H1 (cell line): Measurements from ENCODE around the gene CMPK2. TPM values are rescaled to one million over a fixed set of nuclear protein-coding genes. Genes with fewer than 3 reads are reported as not detected.

Experiments
- CTCF ChIA-PET: fragments of 300-600 bp; sonication (Branson Sonifier 250); formaldehyde crosslinking; loops from one replicate; lab custom pipeline; 2021; ENCODE audit not compliant: partially characterized antibody; lab: Charles Lee
- POLR2A ChIA-PET: fragments of 300-600 bp; sonication (Branson Sonifier 250); formaldehyde crosslinking; loops from one replicate; lab custom pipeline; 2021; ENCODE audit warnings: inconsistent platforms; ENCODE audit not compliant: partially characterized antibody; lab: Charles Lee
- DNase-seq, 2 experiments: peaks; one replicate each; pipeline versions ENCODE4 v3.0.0 to v3.0.0-alpha.2; 2010 to 2022; ENCODE audit warnings: low spot score in 2 of 2, low read depth in 1 of 2, mixed read lengths in 1 of 2
- FAIRE-seq: peaks from 2 replicates; lab custom pipeline; 2011; peaks lifted over from hg19 to GRCh38; lab: Jason Lieb, UNC
- H2AFZ ChIP-seq: 2 replicates; pipeline ENCODE4 v1.8.1; 2012; ENCODE audit warnings: low read length, inconsistent platforms
- H2AK5ac ChIP-seq: 2 replicates; pipeline ENCODE4 v1.6.1; 2013; ENCODE audit warnings: low read depth, low read length
- H2BK120ac ChIP-seq: replicated peaks from 2 replicates; pipeline ENCODE3; 2013; ENCODE audit warnings: low read depth, low read length, inconsistent platforms
- H2BK12ac ChIP-seq: 2 replicates; pipeline ENCODE4 v1.6.1; 2013; ENCODE audit warnings: low read depth, low read length
- H2BK15ac ChIP-seq: 2 replicates; pipeline ENCODE4 v1.6.1; 2013; ENCODE audit warnings: low read length
- H2BK20ac ChIP-seq: 2 replicates; pipeline ENCODE4 v1.6.1; 2013; ENCODE audit warnings: low read length
- H2BK5ac ChIP-seq: 2 replicates; pipeline ENCODE4 v1.6.1; 2013; ENCODE audit warnings: low read depth, low read length
- H3K14ac ChIP-seq: 2 replicates; pipeline ENCODE4 v1.6.1; 2013; ENCODE audit warnings: inconsistent platforms; ENCODE audit not compliant: insufficient read length
- H3K18ac ChIP-seq: 2 replicates; pipeline ENCODE4 v1.6.1; 2013; ENCODE audit warnings: low read length; ENCODE audit errors: extremely low read depth
- H3K23ac ChIP-seq: 2 replicates; pipeline ENCODE4 v1.6.1; 2013; ENCODE audit warnings: inconsistent platforms; ENCODE audit not compliant: insufficient read length
- H3K23me2 ChIP-seq: 2 replicates; pipeline ENCODE4 v1.6.1; 2013; ENCODE audit warnings: low read depth, low read length
- H3K27ac ChIP-seq: 2 replicates; pipeline ENCODE4 v1.6.1; 2011; ENCODE audit warnings: low read depth, low read length, inconsistent platforms
- H3K27me3 ChIP-seq, 4 experiments: replicated peaks in 1 of 4; 1 replicate in 1 of 4; 2 replicates in 3 of 4; pipeline versions ENCODE4 v1.6.1 to v1.8.1; 2011 to 2013; ENCODE audit warnings: low read length in 3 of 4, mild to moderate bottlenecking in 3 of 4, inconsistent platforms in 2 of 4, mixed read lengths in 2 of 4, moderate library complexity in 1 of 4; ENCODE audit not compliant: control insufficient read depth in 3 of 4, insufficient read depth in 3 of 4; ENCODE audit errors: extremely low read depth in 1 of 4
- H3K36me3 ChIP-seq, 4 experiments: 2 replicates each; pipeline versions ENCODE4 v1.6.1 to v1.8.1; 2011 to 2013; ENCODE audit warnings: mild to moderate bottlenecking in 4 of 4, low read length in 3 of 4, moderate library complexity in 2 of 4, control low read depth in 1 of 4, inconsistent platforms in 1 of 4; ENCODE audit not compliant: insufficient read depth in 4 of 4, control insufficient read depth in 2 of 4
- H3K4ac ChIP-seq: replicated peaks from 2 replicates; pipeline ENCODE3; 2013; ENCODE audit warnings: low read length, low read depth, mixed read lengths, inconsistent platforms; ENCODE audit not compliant: insufficient read length
- H3K4me1 ChIP-seq, 4 experiments: replicated peaks in 1 of 4; 1 replicate in 1 of 4; 2 replicates in 3 of 4; pipeline versions ENCODE4 v1.6.1 to v1.8.1; 2011 to 2013; ENCODE audit warnings: low read length in 3 of 4, inconsistent platforms in 2 of 4, mixed read lengths in 1 of 4; ENCODE audit not compliant: insufficient read depth in 4 of 4, control insufficient read depth in 3 of 4
- H3K4me2 ChIP-seq, 2 experiments: 2 replicates each; pipeline versions ENCODE4 v1.6.1 to v1.8.1; 2011 to 2013; ENCODE audit warnings: low read depth in 2 of 2, low read length in 2 of 2, control low read depth in 1 of 2, inconsistent platforms in 1 of 2, mild to moderate bottlenecking in 1 of 2; ENCODE audit not compliant: insufficient read depth in 1 of 2
- H3K4me3 ChIP-seq, 4 experiments: fragments of 200-600, 300-600 bp in 1 of 4; sonication (generic), shearing (Covaris generic), sonication (Bioruptor Twin) in 1 of 4; 2 replicates each; pipeline versions ENCODE4 v1.5.1 to v1.8.1; 2011 to 2016; ENCODE audit warnings: low read length in 4 of 4, low read depth in 3 of 4, control low read depth in 2 of 4, inconsistent platforms in 2 of 4, mild to moderate bottlenecking in 2 of 4, mixed read lengths in 1 of 4, moderate library complexity in 1 of 4; ENCODE audit not compliant: insufficient read depth in 2 of 4; ENCODE audit errors: extremely low read depth in 1 of 4
- H3K56ac ChIP-seq: replicated peaks from 2 replicates; pipeline ENCODE3; 2013; ENCODE audit warnings: low read depth, mild to moderate bottlenecking, mixed read lengths, low read length, inconsistent platforms; ENCODE audit not compliant: insufficient read length
- H3K79me1 ChIP-seq: 2 replicates; pipeline ENCODE4 v1.6.1; 2013; ENCODE audit warnings: low read depth, low read length, control low read depth
- H3K79me2 ChIP-seq, 2 experiments: 2 replicates each; pipeline versions ENCODE4 v1.6.1 to v1.8.1; 2012 to 2013; ENCODE audit warnings: low read length in 2 of 2, mild to moderate bottlenecking in 2 of 2, inconsistent platforms in 1 of 2; ENCODE audit not compliant: insufficient read depth in 2 of 2, control insufficient read depth in 1 of 2
- H3K9ac ChIP-seq, 4 experiments: replicated peaks in 1 of 4; 1 replicate in 1 of 4; 2 replicates in 3 of 4; pipeline versions ENCODE4 v1.6.1 to v1.8.1; 2011 to 2013; ENCODE audit warnings: low read depth in 3 of 4, low read length in 3 of 4, control low read depth in 2 of 4, mild to moderate bottlenecking in 2 of 4, moderate library complexity in 2 of 4, inconsistent platforms in 1 of 4; ENCODE audit errors: extremely low read depth in 1 of 4
- H3K9me3 ChIP-seq, 2 experiments: 2 replicates each; pipeline versions ENCODE4 v1.6.1 to v1.8.1; 2012 to 2013; ENCODE audit warnings: mild to moderate bottlenecking in 2 of 2, moderate library complexity in 2 of 2, control low read depth in 1 of 2, inconsistent platforms in 1 of 2, low read depth in 1 of 2, low read length in 1 of 2, mixed read lengths in 1 of 2; ENCODE audit not compliant: insufficient read depth in 2 of 2
- H4K20me1 ChIP-seq, 2 experiments: replicated peaks in 1 of 2; 2 replicates each; pipeline versions ENCODE3 to v1.8.1; 2011 to 2013; ENCODE audit warnings: inconsistent platforms in 2 of 2, low read length in 2 of 2, mild to moderate bottlenecking in 1 of 2; ENCODE audit not compliant: insufficient read depth in 2 of 2, control insufficient read depth in 1 of 2
- H4K5ac ChIP-seq: 2 replicates; pipeline ENCODE4 v1.6.1; 2013; ENCODE audit warnings: low read length, low read depth, mixed read lengths, inconsistent platforms; ENCODE audit not compliant: insufficient read length
- H4K8ac ChIP-seq: 2 replicates; pipeline ENCODE4 v1.8.0; 2013; ENCODE audit warnings: mild to moderate bottlenecking, moderate library complexity, low read length, inconsistent platforms; ENCODE audit not compliant: insufficient read depth; ENCODE audit errors: extremely low read depth
- H4K91ac ChIP-seq: replicated peaks from 2 replicates; pipeline ENCODE3; 2013; ENCODE audit warnings: low read length, mixed read lengths, inconsistent platforms; ENCODE audit not compliant: insufficient read length
- BACH1 ChIP-seq: IDR thresholded peaks from 2 replicates; pipeline ENCODE4 v1.6.1; 2012; ENCODE audit warnings: low read length, improper control_type of control experiment
- CEBPB ChIP-seq: IDR thresholded peaks from 2 replicates; pipeline ENCODE4 v1.6.1; 2012; ENCODE audit warnings: low read depth, low read length
- JUND ChIP-seq: IDR thresholded peaks from 2 replicates; pipeline ENCODE4 v1.6.1; 2011; ENCODE audit warnings: mild to moderate bottlenecking, improper control_type of control experiment, low read length
- MAFK ChIP-seq: IDR thresholded peaks from 2 replicates; pipeline ENCODE4 v1.6.1; 2012; ENCODE audit warnings: low read depth, mild to moderate bottlenecking, improper control_type of control experiment, low read length
- RAD21 ChIP-seq, 2 experiments: IDR thresholded peaks in 1 of 2; conservative IDR thresholded peaks in 1 of 2; 2 replicates each; pipeline ENCODE4 v1.6.1; 2011; ENCODE audit warnings: low read depth in 2 of 2, low read length in 2 of 2, improper control_type of control experiment in 1 of 2, inconsistent platforms in 1 of 2, mild to moderate bottlenecking in 1 of 2, moderate library complexity in 1 of 2
- SAP30 ChIP-seq: fragments of 300-600 bp; sonication (generic); IDR thresholded peaks from 2 replicates; pipeline ENCODE4 v1.7.1; 2012; ENCODE audit warnings: low read length, moderate library complexity, mild to moderate bottlenecking, inconsistent platforms; ENCODE audit not compliant: insufficient read depth, insufficient replicate concordance
- WGBS, 2 experiments: shearing (Covaris generic) in 1 of 2; methylation state at CpG; one replicate each; pipeline versions ENCODE4 v1.1.6 to v1.1.7; 2013 to 2015; ENCODE audit warnings: low lambda C conversion rate in 2 of 2, mixed read lengths in 2 of 2, inconsistent platforms in 1 of 2, low coverage in 1 of 2, missing lambda C conversion rate in 1 of 2; ENCODE audit not compliant: insufficient replicate concordance in 2 of 2, insufficient coverage in 1 of 2, insufficient read length in 1 of 2; ENCODE audit errors: extremely low coverage in 1 of 2, missing lambda C conversion rate in 1 of 2; 5-methylcytosine and 5-hydroxymethylcytosine counted together
- polyA plus RNA-seq, 7 experiments: library from polyadenylated mRNA; depleted of rRNA in 3 of 7; stranded (reverse) in 5 of 7; unstranded in 2 of 7; fragments of >200 nt in 5 of 7; fragments of 200-250 nt in 2 of 7; gene quantifications; 1 replicate in 5 of 7; 2 replicates in 1 of 7; 4 replicates in 1 of 7; pipeline versions ENCODE4 v1.2.1 to v1.2.3, GENCODE V29; 2011 to 2013; ENCODE audit warnings: missing spikeins in 2 of 7, mixed read lengths in 2 of 7
- total RNA-seq: library from RNA; stranded (reverse); fragmentation: NEBNext Ultra II Directional; extraction: Animal tissue kit (Norgen Biotek cat#: 25700); gene quantifications from 2 replicates; pipeline ENCODE4 v1.2.1, GENCODE V29; 2021
- TF ChIP-seq, protein P1 (sequence below): IDR thresholded peaks from 2 replicates; pipeline ENCODE4 v1.6.1; 2011; ENCODE audit warnings: low read depth, mild to moderate bottlenecking, low read length; ENCODE audit not compliant: insufficient read depth
- TF ChIP-seq, protein P2 (sequence below), 3 experiments: IDR thresholded peaks; 1 replicate in 2 of 3; 2 replicates in 1 of 3; pipeline versions ENCODE4 v1.5.1 to v1.6.1; 2011; ENCODE audit warnings: low read length in 3 of 3, mild to moderate bottlenecking in 3 of 3, inconsistent platforms in 2 of 3, low read depth in 1 of 3, moderate library complexity in 1 of 3; ENCODE audit not compliant: insufficient read depth in 1 of 3; ENCODE audit errors: control extremely low read depth in 1 of 3

CMPK2 gene
- total and polyA plus RNA-seq, 2 of the 8 experiments (the other 6 are each of a cell fraction or from before 2014, with no cell fraction given): 0.28 to 0.53 TPM

DNA sequence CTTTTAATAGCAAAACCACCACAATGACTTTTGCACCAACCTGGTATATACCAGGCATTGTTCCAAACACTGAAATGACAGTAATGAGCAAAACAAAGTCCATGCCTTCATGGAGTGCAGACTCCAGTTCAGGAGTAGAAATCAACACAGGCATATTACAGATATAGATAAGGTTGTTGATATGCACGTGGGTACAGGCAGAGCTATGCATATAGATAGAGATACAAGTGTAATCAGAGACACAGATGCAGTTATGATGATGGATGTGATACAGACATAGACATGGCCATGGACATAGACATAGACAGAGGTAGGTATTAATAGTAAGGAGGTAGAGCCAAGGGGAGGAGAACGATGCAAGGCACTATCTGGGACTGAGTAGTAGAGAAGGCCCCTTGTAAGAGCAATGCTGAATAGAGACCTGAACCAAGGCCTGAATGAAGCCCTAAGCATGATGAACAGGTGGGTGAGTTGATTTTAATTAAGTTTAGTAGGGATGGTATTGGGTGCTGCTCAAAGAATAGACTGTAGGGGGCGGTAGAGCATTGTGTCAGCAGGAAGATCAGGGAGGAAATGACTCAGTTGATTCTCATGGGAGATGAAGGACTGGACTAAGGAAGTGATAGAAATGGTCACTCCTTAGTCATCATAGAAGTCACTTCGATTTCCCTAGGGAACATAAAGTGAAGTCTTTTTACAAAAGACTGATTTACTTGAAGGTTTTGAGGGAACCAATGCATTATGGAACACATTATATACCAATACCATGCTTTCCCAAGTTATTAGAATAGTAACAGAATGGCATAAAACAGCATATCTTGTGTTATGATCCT lies 39.4 kb downstream of the CMPK2 start:
- Histone ChIP-seq H2BK5ac (no peak overlapping the region), H3K79me2 (no peaks in the 10 kb centered on the region), H2AFZ (no peak overlapping the region), H4K20me1 (no peaks in the 10 kb centered on the region), H3K14ac (no peak overlapping the region), H2BK12ac (no peak overlapping the region), H3K18ac (no peak overlapping the region), H3K9me3 (peaks cover 5 to 6% of the 10 kb centered on the region in 2 experiments; a peak in 2 of 4 replicates), H2BK120ac (no peak overlapping the region), H3K79me1 (no peaks in the 10 kb centered on the region), H3K56ac (no peak overlapping the region), H3K4me3 (no peak overlapping the region), H3K4ac (peak overlapping the region; percentile 2), H3K4me2 (no peak overlapping the region), H3K23me2 (no peaks in the 10 kb centered on the region), H4K91ac (no peak overlapping the region), H3K9ac (no peak overlapping the region), H2AK5ac (no peak overlapping the region), H3K4me1 (no peaks in the 10 kb centered on the region; a peak in 3 of 7 replicates), H3K27ac (no peak overlapping the region), H2BK20ac (no peak overlapping the region), H3K27me3 (no peaks in the 10 kb centered on the region; a peak in 1 of 7 replicates), H4K5ac (no peak overlapping the region), H4K8ac (no peak overlapping the region), H2BK15ac (no peak overlapping the region), H3K36me3 (no peaks in the 10 kb centered on the region), H3K23ac (no peak overlapping the region)
- FAIRE-seq: peak; percentile 62
- no peak for TF ChIP-seq CEBPB
- TF ChIP-seq MAFK: peak; percentile 81
- peak; percentile 61; the same call in 1 of the 2 replicates for TF ChIP-seq JUND
- TF ChIP-seq RAD21 (IDR thresholded peaks at IDR 0.05 in 1 of 2, conservative IDR thresholded peaks at IDR 0.05 in 1 of 2; ENCODE audit: low read depth in 2 of 2, low read length in 2 of 2): peak; percentile 72 to 78
- TF ChIP-seq, protein P1, sequence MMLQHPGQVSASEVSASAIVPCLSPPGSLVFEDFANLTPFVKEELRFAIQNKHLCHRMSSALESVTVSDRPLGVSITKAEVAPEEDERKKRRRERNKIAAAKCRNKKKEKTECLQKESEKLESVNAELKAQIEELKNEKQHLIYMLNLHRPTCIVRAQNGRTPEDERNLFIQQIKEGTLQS: no peak
- no peak for TF ChIP-seq SAP30
- TF ChIP-seq, protein P2, sequence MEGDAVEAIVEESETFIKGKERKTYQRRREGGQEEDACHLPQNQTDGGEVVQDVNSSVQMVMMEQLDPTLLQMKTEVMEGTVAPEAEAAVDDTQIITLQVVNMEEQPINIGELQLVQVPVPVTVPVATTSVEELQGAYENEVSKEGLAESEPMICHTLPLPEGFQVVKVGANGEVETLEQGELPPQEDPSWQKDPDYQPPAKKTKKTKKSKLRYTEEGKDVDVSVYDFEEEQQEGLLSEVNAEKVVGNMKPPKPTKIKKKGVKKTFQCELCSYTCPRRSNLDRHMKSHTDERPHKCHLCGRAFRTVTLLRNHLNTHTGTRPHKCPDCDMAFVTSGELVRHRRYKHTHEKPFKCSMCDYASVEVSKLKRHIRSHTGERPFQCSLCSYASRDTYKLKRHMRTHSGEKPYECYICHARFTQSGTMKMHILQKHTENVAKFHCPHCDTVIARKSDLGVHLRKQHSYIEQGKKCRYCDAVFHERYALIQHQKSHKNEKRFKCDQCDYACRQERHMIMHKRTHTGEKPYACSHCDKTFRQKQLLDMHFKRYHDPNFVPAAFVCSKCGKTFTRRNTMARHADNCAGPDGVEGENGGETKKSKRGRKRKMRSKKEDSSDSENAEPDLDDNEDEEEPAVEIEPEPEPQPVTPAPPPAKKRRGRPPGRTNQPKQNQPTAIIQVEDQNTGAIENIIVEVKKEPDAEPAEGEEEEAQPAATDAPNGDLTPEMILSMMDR (IDR thresholded peaks at IDR 0.05; ENCODE audit: control extremely low read depth in 1 of 3, insufficient read depth in 1 of 3, low read depth in 1 of 3, low read length in 3 of 3): peak in 2 of 3 experiments; percentile 63 to 81; a peak in 3 of 4 replicates
- TF ChIP-seq BACH1: peak; percentile 88
- 51% methylated on average over 4 of the region's 4 CpGs; no CpG with 5 or more reads in 1 of the 2 experiments for WGBS, 2 experiments
- DNase-seq: peak in 1 of 2 experiments; percentile 76
- ChIA-PET CTCF (interaction anchor here (0.7 to 2.6 kb wide), 28 partner anchors 9 to 243 kb away, joined by 3 to 14 read pairs (median 4); partner anchors contain the start of gene CMPK2), POLR2A (no interaction called here)
